ENCODE data around the gene PDE12. TPM values are rescaled to one million over a fixed set of nuclear protein-coding genes. Genes with fewer than 3 reads are reported as not detected.

The PDE12 gene, protein sequence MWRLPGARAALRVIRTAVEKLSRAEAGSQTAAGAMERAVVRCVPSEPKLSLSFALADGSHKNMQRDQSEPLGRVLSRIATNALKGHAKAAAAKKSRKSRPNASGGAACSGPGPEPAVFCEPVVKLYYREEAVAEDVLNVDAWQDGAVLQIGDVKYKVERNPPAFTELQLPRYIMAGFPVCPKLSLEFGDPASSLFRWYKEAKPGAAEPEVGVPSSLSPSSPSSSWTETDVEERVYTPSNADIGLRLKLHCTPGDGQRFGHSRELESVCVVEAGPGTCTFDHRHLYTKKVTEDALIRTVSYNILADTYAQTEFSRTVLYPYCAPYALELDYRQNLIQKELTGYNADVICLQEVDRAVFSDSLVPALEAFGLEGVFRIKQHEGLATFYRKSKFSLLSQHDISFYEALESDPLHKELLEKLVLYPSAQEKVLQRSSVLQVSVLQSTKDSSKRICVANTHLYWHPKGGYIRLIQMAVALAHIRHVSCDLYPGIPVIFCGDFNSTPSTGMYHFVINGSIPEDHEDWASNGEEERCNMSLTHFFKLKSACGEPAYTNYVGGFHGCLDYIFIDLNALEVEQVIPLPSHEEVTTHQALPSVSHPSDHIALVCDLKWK
- 10 to 100 TPM; 30.3 to 31.0 TPM for total RNA-seq

DNA sequence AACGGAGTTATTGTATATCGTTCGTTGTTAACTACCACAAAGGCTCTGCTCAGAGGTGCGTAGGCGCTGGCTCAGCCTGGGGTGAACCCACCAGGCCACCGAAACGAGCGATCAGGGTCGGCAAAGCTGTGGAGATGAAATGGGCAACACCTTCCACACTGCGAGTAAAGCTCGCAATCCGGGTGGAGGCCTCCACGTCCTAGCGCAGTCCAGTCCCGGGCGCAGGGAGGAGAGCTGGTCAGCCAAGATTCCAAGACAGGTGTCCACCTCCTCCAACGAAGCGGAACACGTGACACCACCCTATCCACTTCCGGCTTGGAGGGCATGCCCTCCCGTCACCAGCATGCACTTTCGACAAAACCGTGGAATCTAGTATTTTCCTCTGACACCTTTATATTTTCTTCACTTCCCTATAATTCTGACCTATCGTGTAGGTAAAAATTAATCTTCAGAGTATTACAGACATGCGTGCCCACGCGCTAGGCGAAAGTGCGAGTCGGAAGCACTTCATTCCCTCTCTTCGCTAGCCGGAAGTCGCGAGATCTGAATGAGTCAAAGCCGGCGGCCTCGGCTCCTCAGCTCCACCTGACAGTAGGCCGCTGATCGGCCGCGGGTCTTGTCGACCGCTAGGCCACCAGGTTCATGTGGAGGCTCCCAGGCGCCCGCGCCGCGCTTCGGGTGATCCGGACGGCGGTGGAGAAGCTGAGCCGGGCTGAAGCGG lies at the start of gene PDE12:
Gene PDE12 (plus strand): TSS at position 537 of the 721 bp plus-strand sequence. CDS start 106 bp downstream, at position 643.

DNA sequence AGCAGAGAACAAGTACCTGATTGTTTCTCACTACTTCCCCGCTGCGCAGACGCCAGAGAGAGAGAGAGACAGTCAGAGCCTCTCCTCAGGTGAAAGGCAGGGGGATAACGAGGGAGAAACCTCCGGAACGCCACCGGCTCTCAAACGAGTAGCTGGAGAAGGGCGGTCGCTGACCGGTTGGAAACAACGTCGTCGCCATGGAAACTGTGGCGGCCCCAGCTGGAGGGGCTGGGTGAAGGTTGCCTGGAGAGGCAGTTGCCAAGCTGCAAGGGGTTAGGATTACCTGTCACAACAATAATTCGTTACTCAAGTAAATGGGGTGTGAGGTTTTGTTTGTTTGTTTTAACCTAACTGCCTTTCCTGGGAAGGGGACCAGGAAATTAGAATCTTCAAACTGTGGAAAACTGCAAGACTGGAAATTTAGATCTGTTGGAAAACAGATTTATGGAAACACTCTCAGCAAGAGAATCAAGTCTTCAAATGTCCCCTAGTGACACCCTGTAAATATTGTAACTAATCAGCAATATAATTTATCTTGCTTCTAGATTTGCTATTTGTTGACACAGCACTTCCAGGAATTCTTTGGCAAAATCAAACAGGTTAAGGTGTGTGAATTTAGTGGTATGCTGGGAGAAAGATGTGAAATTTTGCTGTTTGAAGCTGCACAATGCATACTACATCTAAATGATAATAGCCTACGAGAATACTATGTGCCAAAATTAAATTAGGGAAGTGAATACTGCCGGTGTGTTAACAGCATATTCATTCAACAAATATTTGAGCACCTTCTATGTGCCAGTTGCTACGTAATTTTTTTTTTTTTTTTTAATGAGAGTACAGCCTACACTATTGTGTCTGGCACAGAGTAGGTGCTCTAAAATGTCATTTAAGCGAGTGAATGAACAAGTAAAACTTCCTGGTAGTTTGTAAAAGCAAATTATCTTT lies 11.6 kb upstream of the PDE12 start, which contains the start of gene DNAH12:
Gene DNAH12 (minus strand): TSS at position 164 of the 945 bp plus-strand sequence. CDS start 1,474 bp downstream, outside the sequence.

DNA sequence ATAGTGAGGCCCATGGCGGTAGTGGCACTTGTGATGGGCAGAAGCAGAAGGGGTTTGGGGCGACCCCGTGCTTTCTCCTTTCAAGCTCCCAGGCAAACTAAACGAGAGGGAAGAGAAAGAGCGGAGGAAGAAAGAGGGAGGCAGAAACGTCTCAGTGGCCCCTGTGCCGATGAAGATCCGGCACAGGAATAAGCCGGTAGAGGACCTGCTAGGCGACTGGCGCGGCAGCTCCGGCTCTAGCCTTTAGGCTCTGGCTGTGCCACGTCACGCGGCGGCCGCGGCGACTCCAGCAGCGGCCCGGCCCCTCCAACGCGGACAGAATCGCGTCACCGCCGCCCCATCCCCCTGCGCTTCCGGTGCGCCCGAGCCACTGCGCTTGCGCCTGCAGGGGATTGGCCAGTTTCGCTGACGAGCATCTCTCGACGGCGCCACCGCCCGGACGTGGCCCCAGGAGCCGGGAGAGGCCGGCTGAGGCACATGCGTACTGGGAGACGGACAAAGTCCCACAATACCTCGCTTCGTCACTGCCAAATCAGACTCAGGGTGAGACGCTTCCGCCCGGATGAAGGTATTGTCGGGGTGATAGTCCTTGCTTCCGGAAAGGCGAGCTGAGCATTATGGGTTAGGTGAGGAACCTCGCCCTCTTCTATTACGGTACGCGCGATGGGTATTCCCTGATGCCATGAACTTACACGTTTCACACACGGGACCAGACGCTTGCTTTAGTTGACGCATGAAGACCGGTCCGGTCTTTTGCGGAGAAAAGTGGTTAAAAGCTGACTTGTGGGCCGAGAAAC lies 41.3 kb downstream of the PDE12 start, which contains the start of gene ARF4:
Gene ARF4 (minus strand): TSS at position 218 of the 797 bp plus-strand sequence. CDS start 204 bp downstream, at position 14.

Small RNA genes within 50 kb of the gene (small RNA-seq; reads per million reads assigned to genes)
- 0 reads per million in 2 donors for gene RNU6-108P
- 0 reads per million in 2 donors for gene RNU6-1181P
- gene RNU6-483P: 0 reads per million in 2 donors

Other genes starting within 250 kb of the PDE12 start
- under 1 TPM; under 0.01 TPM for gene DNAH12, start 11.9 kb upstream of the PDE12 start, total RNA-seq
- 100 to 1,000 TPM; 111 to 148 TPM for gene ARF4, start 41.1 kb downstream of the PDE12 start, total RNA-seq
- 10 to 100 TPM; 28.2 to 37.0 TPM for gene DENND6A, start 136.8 kb downstream of the PDE12 start, total RNA-seq
- 10 to 100 TPM; 37.9 to 41.6 TPM for gene SLMAP, start 200.0 kb downstream of the PDE12 start, total RNA-seq

Measured in melanocyte of skin (primary cell).